Bronchial epithelial cell (primary cell): ENCODE results near the gene CLEC4D. TPM values are rescaled to one million over a fixed set of nuclear protein-coding genes. Genes with fewer than 3 reads are reported as not detected.
A peak's percentile ranks its signal among the peaks of the same experiment; 100 is the strongest.
"Not testable (repeated sequence)": the region's sequence is repeated elsewhere in the genome, so short reads cannot be mapped to it uniquely, and the experiment has no call there.

ENCODE experiments used
- DNase-seq: peaks from one replicate; pipeline ENCODE4 v3.0.0-alpha.2; 2010; ENCODE audit warnings: low read depth
- FAIRE-seq: peaks from 2 replicates; lab custom pipeline; 2011; peaks lifted over from hg19 to GRCh38; lab: Jason Lieb, UNC
- H3K27me3 ChIP-seq: 2 replicates; pipeline ENCODE4 v1.5.1; 2011; ENCODE audit warnings: low read length; ENCODE audit not compliant: control insufficient read depth, insufficient read depth
- H3K36me3 ChIP-seq: 2 replicates; pipeline ENCODE4 v1.5.1; 2011; ENCODE audit warnings: low read length; ENCODE audit not compliant: control insufficient read depth, insufficient read depth
- H3K4me3 ChIP-seq: 2 replicates; pipeline ENCODE4 v1.5.1; 2011; ENCODE audit warnings: mild to moderate bottlenecking, low read depth, low read length, control low read depth
- total RNA-seq: library from RNA; depleted of rRNA; stranded (reverse); fragments of >200 nt; gene quantifications from 2 replicates; pipeline ENCODE4 v1.2.1, GENCODE V29; 2014
- TF ChIP-seq, protein P1 (sequence below): IDR thresholded peaks from 2 replicates; pipeline ENCODE4 v1.5.1; 2011; ENCODE audit warnings: mild to moderate bottlenecking, moderate library complexity, low read length, control low read depth, inconsistent platforms; ENCODE audit not compliant: insufficient read depth, severe bottlenecking

Gene CLEC4D
- total RNA-seq, 1 donor from 2014 or later = not detected

DNA sequence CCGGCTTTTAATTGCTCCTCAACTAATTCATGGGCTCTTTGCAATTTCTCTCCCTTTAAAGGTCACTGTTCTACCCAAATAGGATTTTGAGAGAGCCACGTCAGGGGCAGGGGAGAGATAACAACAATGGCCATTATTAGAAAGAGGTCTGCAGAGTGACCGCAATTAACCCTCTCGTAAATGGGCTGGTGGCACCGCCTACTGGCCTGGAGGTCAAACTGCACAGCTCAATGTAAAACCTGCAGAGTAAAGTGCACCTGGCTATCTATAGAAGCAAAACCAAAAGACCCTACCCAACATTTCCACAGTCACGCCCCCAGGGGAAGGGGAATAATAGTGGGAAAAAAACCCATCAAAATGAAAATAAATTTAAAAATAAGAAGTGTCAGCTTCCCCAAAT lies 49.0 kb downstream of the CLEC4D start:
- H3K4me3 ChIP-seq = no peak overlapping the region
- FAIRE-seq (no peak), DNase-seq (no peak)
- H3K27me3 ChIP-seq = no peaks in the 10 kb centered on the region
- TF ChIP-seq, protein P1, sequence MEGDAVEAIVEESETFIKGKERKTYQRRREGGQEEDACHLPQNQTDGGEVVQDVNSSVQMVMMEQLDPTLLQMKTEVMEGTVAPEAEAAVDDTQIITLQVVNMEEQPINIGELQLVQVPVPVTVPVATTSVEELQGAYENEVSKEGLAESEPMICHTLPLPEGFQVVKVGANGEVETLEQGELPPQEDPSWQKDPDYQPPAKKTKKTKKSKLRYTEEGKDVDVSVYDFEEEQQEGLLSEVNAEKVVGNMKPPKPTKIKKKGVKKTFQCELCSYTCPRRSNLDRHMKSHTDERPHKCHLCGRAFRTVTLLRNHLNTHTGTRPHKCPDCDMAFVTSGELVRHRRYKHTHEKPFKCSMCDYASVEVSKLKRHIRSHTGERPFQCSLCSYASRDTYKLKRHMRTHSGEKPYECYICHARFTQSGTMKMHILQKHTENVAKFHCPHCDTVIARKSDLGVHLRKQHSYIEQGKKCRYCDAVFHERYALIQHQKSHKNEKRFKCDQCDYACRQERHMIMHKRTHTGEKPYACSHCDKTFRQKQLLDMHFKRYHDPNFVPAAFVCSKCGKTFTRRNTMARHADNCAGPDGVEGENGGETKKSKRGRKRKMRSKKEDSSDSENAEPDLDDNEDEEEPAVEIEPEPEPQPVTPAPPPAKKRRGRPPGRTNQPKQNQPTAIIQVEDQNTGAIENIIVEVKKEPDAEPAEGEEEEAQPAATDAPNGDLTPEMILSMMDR = no peak
- H3K36me3 ChIP-seq = no peaks in the 10 kb centered on the region

DNA sequence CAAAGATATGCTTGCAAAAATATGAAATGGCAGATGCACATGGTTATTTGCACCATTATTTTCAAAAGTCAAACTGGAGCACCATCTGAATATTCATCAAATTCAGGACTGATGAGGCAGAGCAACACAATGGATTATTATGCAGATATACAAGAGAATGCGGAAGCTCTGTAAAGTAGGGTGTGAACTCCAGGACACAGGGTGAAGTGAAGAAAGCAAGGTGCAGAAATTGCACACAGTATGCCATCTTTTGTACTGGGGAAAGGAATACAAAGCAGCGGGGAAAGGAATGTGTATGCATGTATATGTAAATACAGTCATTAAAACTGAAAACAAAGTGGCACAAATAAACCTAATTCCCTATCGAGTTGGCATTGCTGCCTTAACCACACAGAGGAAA lies 50.1 kb downstream of the CLEC4D start:
- H3K36me3 ChIP-seq = no peaks in the 10 kb centered on the region
- no peaks in the 10 kb centered on the region for H3K27me3 ChIP-seq
- TF ChIP-seq, protein P1 = no peak
- FAIRE-seq (no peak), DNase-seq (no peak)
- H3K4me3 ChIP-seq = no peak overlapping the region

DNA sequence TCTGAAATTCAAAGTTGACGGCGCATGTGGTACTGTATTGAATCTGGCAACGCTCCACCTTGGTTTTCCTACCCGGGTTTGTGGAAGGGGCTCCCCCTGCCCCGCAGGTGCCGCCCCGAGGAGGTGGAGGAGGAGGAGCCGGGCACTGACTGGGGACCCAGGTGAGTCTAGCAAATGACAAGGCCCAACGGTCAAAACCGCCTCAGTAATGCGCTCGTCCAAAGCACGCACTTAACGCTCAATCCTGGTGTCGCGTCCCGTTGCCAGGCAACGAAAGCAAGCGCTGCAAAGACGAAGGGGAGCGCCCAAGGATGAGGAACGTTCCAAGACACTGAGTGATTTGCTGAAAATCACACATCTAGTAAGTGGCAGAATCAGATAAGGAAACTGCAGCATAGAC lies 51.4 kb downstream of the CLEC4D start:
- H3K4me3 ChIP-seq = no peak overlapping the region
- no peaks in the 10 kb centered on the region for H3K27me3 ChIP-seq
- TF ChIP-seq, protein P1 = no peak
- FAIRE-seq = no peak
- no peak for DNase-seq
- H3K36me3 ChIP-seq = no peaks in the 10 kb centered on the region

DNA sequence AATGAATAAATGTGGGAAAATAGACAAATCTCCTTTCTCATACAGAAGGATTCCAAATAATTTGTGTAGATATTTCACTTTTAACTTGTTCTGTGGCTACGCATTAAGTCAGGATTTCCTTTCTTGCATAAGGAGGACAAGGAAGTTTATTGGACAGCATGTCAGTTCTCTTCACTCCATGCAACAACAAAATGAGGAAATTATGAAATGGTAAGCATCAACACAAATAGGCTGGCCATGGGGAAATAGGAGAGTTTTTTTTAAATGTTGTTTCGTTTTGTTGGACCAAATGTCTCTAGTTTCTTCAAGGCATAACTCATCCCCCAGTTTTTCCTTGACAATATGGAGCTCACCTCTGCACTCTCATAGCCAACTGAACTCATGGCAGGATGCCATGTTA lies 52.7 kb downstream of the CLEC4D start:
- not testable (repeated sequence) for DNase-seq, H3K27me3 ChIP-seq, FAIRE-seq, H3K4me3 ChIP-seq, H3K36me3 ChIP-seq

DNA sequence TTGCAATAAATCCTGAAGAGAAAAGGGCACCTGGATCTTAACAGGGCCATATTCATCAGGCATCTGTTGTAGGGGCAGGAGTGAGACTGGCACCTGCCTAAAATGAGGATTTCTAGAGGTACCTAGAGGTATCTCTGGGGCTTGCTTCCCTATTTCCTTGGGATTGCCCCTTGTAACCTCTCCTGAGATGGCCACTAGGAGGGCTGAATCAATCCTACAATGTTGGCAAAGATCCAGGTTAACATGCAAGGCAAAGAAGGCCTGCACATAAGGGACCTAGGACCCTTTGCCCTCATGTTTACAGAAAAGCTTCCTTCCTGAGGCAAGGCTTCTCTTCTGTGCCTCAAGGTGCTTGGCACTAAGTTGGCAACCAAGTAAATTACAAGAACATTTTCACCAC lies 53.2 kb downstream of the CLEC4D start:
- FAIRE-seq (peak; percentile 90), DNase-seq (no peak)
- H3K27me3 ChIP-seq = no peaks in the 10 kb centered on the region
- H3K36me3 ChIP-seq = no peaks in the 10 kb centered on the region
- TF ChIP-seq, protein P1 = no peak
- H3K4me3 ChIP-seq = no peak overlapping the region

Other genes starting within 250 kb of the CLEC4D start
- gene CLEC6A, start 57.5 kb upstream of the CLEC4D start, total RNA-seq = under 0.01 TPM in 1 of 2 replicates, not detected in the other
- gene CLEC4E, start 27.4 kb downstream of the CLEC4D start, total RNA-seq = not detected in 2 replicates
- gene AICDA, start 99.4 kb downstream of the CLEC4D start, total RNA-seq = not detected in 2 replicates
- gene MFAP5, start 149.3 kb downstream of the CLEC4D start, total RNA-seq = 6.6 and 9.0 TPM in 2 replicates
- 36.7 and 42.6 TPM in 2 replicates for gene RIMKLB, start 184.5 kb downstream of the CLEC4D start, total RNA-seq